ENCODE measurements around the gene DST. TPM values are rescaled to one million over a fixed set of nuclear protein-coding genes. Genes with fewer than 3 reads are reported as not detected.

DST gene
- total and polyA plus RNA-seq, 2 of the 4 experiments (the other 2 are of a cell fraction): 97.7 to 452 TPM

DNA sequence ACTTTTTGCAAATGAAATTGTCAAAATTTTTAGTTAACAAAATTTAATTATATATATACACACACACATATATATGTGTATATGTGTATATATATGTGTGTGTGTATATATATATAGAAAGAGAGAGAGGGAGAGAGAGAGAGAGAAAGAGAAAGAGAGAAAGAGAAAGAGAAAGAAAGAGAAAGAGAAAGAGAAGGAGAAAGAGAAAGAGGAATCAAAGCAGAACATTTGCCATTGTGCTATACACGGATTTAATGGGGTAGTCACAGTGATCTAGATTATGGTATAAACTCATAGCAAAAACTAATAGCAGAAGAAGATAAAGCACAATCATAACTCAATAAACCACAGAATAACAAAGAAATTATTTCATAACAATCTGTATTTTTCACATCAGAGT lies 126.7 kb downstream of the DST start:
- Histone ChIP-seq H2AK9ac (replicated peaks; ENCODE audit: low read depth, low read length, poor library complexity) (no peak overlapping the region), H4K91ac (ENCODE audit: insufficient read depth, low read depth, low read length) (no peak overlapping the region), H3K27me3 (ENCODE audit: control insufficient read depth, insufficient read depth, low read length) (no peaks in the 10 kb centered on the region), H3K4me3 (ENCODE audit: insufficient read depth, low read depth, low read length) (no peak overlapping the region), H3K23ac (ENCODE audit: low read depth, low read length) (no peak overlapping the region), H3K9ac (ENCODE audit: low read depth, low read length) (no peak overlapping the region), H3K18ac (ENCODE audit: low read depth, low read length) (no peak overlapping the region), H2AK5ac (ENCODE audit: low read depth, low read length) (no peak overlapping the region), H3K9me3 (ENCODE audit: control insufficient read depth, insufficient read depth, low read length) (no peaks in the 10 kb centered on the region), H2BK20ac (ENCODE audit: low read depth, low read length) (no peak overlapping the region), H2BK120ac (ENCODE audit: low read depth, low read length) (no peak overlapping the region), H3K4ac (ENCODE audit: low read depth, low read length) (no peak overlapping the region), H3K9me1 (ENCODE audit: insufficient read depth, low read length) (peaks cover 14% of the 10 kb centered on the region), H3K27ac (ENCODE audit: insufficient read depth, low read length) (no peak overlapping the region), H2BK5ac (ENCODE audit: low read depth, low read length, poor library complexity, severe bottlenecking) (peak overlapping the region; percentile 54), H3K4me1 (ENCODE audit: control insufficient read depth, insufficient read depth, low read length) (peaks cover 13% of the 10 kb centered on the region), H3K36me3 (ENCODE audit: control insufficient read depth, insufficient read depth, low read length) (peaks cover 20% of the 10 kb centered on the region), H3K14ac (replicated peaks; ENCODE audit: low read depth, low read length) (no peak overlapping the region), H3K4me2 (ENCODE audit: low read depth, low read length) (no peak overlapping the region), H4K5ac (ENCODE audit: low read depth, low read length) (no peak overlapping the region), H2AFZ (replicated peaks; ENCODE audit: low read length, poor library complexity) (no peak overlapping the region), H2BK15ac (ENCODE audit: low read depth, low read length) (no peak overlapping the region), H4K8ac (ENCODE audit: low read depth in 2 of 2, low read length in 2 of 2) (no peak overlapping the region), H3K79me1 (ENCODE audit: low read depth in 1 of 2, low read length in 2 of 2) (peaks cover 29 to 52% of the 10 kb centered on the region in 2 experiments), H4K20me1 (ENCODE audit: insufficient read depth, low read length) (no peaks in the 10 kb centered on the region; the same call in 1 of the 2 replicates), H3K56ac (ENCODE audit: extremely low read depth, insufficient read depth, low read length) (no peak overlapping the region)
- DNase-seq (no peak), ATAC-seq (ENCODE audit: low read depth) (no peak)
- ChIA-PET CTCF (interaction anchor here (1.0 kb wide), 1 partner anchor 33 kb away, joined by 3 read pairs; no protein-coding TSS in a partner anchor), POLR2A (ENCODE audit: unreplicated experiment) (no interaction called here)
- dilution Hi-C loops (cut with HindIII; ENCODE audit: low sequenced_read_pairs, unreplicated experiment) (no loop called here), in situ Hi-C loops (cut with MboI; ENCODE audit: low sequenced_read_pairs) (no loop called here), intact Hi-C loops (cut with micrococcal nuclease) (no loop called here)
- TF ChIP-seq CHD1 (IDR thresholded peaks at IDR 0.05; ENCODE audit: low read depth, low read length) (no peak), MAFK (IDR thresholded peaks at IDR 0.05; ENCODE audit: low read depth, low read length) (no peak), CEBPB (IDR thresholded peaks at IDR 0.05; ENCODE audit: low read depth, low read length) (no peak), RCOR1 (IDR thresholded peaks at IDR 0.05; ENCODE audit: insufficient replicate concordance, low read length) (no peak), NFE2L2 (IDR thresholded peaks at IDR 0.05; ENCODE audit: low read depth, low read length) (no peak), FOS (IDR thresholded peaks at IDR 0.05; ENCODE audit: low read depth, low read length) (no peak), POLR2A (IDR thresholded peaks at IDR 0.05; ENCODE audit: low read depth, low read length) (no peak), MXI1 (IDR thresholded peaks at IDR 0.05; ENCODE audit: borderline replicate concordance, low read depth, low read length) (no peak), RFX5 (IDR thresholded peaks at IDR 0.05; ENCODE audit: low read depth, low read length) (no peak), SMC3 (IDR thresholded peaks at IDR 0.05; ENCODE audit: low read depth, low read length) (no peak), MAZ (IDR thresholded peaks at IDR 0.05; ENCODE audit: borderline replicate concordance, low read depth, low read length) (no peak), RAD21 (IDR thresholded peaks at IDR 0.05; ENCODE audit: low read length) (no peak), BHLHE40 (IDR thresholded peaks at IDR 0.05; ENCODE audit: low read depth, low read length) (no peak)
- TF ChIP-seq, protein P1, sequence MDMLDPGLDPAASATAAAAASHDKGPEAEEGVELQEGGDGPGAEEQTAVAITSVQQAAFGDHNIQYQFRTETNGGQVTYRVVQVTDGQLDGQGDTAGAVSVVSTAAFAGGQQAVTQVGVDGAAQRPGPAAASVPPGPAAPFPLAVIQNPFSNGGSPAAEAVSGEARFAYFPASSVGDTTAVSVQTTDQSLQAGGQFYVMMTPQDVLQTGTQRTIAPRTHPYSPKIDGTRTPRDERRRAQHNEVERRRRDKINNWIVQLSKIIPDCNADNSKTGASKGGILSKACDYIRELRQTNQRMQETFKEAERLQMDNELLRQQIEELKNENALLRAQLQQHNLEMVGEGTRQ (IDR thresholded peaks at IDR 0.05; ENCODE audit: low read depth, low read length): no peak
- TF ChIP-seq, protein P2, sequence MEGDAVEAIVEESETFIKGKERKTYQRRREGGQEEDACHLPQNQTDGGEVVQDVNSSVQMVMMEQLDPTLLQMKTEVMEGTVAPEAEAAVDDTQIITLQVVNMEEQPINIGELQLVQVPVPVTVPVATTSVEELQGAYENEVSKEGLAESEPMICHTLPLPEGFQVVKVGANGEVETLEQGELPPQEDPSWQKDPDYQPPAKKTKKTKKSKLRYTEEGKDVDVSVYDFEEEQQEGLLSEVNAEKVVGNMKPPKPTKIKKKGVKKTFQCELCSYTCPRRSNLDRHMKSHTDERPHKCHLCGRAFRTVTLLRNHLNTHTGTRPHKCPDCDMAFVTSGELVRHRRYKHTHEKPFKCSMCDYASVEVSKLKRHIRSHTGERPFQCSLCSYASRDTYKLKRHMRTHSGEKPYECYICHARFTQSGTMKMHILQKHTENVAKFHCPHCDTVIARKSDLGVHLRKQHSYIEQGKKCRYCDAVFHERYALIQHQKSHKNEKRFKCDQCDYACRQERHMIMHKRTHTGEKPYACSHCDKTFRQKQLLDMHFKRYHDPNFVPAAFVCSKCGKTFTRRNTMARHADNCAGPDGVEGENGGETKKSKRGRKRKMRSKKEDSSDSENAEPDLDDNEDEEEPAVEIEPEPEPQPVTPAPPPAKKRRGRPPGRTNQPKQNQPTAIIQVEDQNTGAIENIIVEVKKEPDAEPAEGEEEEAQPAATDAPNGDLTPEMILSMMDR (conservative IDR thresholded peaks at IDR 0.05; ENCODE audit: low read depth, low read length): no peak
- TF ChIP-seq, protein P3, sequence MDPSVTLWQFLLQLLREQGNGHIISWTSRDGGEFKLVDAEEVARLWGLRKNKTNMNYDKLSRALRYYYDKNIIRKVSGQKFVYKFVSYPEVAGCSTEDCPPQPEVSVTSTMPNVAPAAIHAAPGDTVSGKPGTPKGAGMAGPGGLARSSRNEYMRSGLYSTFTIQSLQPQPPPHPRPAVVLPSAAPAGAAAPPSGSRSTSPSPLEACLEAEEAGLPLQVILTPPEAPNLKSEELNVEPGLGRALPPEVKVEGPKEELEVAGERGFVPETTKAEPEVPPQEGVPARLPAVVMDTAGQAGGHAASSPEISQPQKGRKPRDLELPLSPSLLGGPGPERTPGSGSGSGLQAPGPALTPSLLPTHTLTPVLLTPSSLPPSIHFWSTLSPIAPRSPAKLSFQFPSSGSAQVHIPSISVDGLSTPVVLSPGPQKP (IDR thresholded peaks at IDR 0.05; ENCODE audit: borderline replicate concordance, low read depth, low read length): no peak
- WGBS, 2 experiments (ENCODE audit: extremely low coverage in 2 of 2, insufficient read length in 1 of 2): no CpG with 5 or more reads among the region's 1 CpG
- BruUV-seq (replicated peaks): no TSS peak
